A549 treated with DMSO at 1 μM for 4 hours (cell line): Measurements from ENCODE around the gene FOXD4L5. TPM values are rescaled to one million over a fixed set of nuclear protein-coding genes. Genes with fewer than 3 reads are reported as not detected.

ENCODE experiments used
- total RNA-seq: library from RNA; stranded (reverse); fragments of 200-300 nt; extraction: Qiagen RNA extraction; gene quantifications from 5 replicates; pipeline ENCODE4 v1.2.3, GENCODE V29; 2022; ENCODE audit warnings: low read depth

Gene FOXD4L5
- total RNA-seq = 0.06 to 0.10 TPM in 2 of 5 replicates, not detected in the others

GRCh38 chr9:65285109-65285508 lies at the start of gene FOXD4L5:
Gene FOXD4L5 (minus strand): TSS chr9:65285209. CDS start chr9:65284377, 832 bp downstream.

